Smooth muscle cell (in vitro differentiated cells): ENCODE results near the gene SPINK9. TPM values are rescaled to one million over a fixed set of nuclear protein-coding genes. Genes with fewer than 3 reads are reported as not detected.

Experiments used
- DNase-seq: peaks from one replicate; lab custom pipeline; 2025; ENCODE audit not compliant: unreplicated experiment; lab: John Stamatoyannopoulos, UW
- H2AFZ ChIP-seq: fragments of 200-600 bp; sonication (generic); 2 replicates; pipeline ENCODE4 v1.6.0; 2016; ENCODE audit warnings: antibody characterized with exemption, low read depth, mild to moderate bottlenecking
- H3F3A ChIP-seq: fragments of 200-600 bp; sonication (generic); 2 replicates; pipeline ENCODE4 v1.6.0; 2017; ENCODE audit warnings: antibody characterized with exemption, low read depth
- H3K27ac ChIP-seq: fragments of 200-600 bp; sonication (generic); 2 replicates; pipeline ENCODE4 v1.5.1; 2016; ENCODE audit warnings: low read depth, mild to moderate bottlenecking
- H3K27me3 ChIP-seq: fragments of 200-600 bp; sonication (generic); 2 replicates; pipeline ENCODE4 v1.6.1; 2016; ENCODE audit warnings: low read depth, mild to moderate bottlenecking
- H3K36me3 ChIP-seq: fragments of 200-600 bp; sonication (generic); 2 replicates; pipeline ENCODE4 v1.5.1; 2016; ENCODE audit warnings: low read depth
- H3K4me1 ChIP-seq: fragments of 200-600 bp; sonication (generic); 2 replicates; pipeline ENCODE4 v1.5.1; 2016; ENCODE audit warnings: low read depth
- H3K4me2 ChIP-seq: fragments of 200-600 bp; sonication (generic); 2 replicates; pipeline ENCODE4 v1.6.0; 2016; ENCODE audit warnings: mild to moderate bottlenecking
- H3K4me3 ChIP-seq: fragments of 200-600 bp; sonication (generic); 2 replicates; pipeline ENCODE4 v1.5.1; 2016; ENCODE audit warnings: mild to moderate bottlenecking
- H3K79me2 ChIP-seq: fragments of 200-600 bp; sonication (generic); 2 replicates; pipeline ENCODE4 v1.6.0; 2016; ENCODE audit warnings: low read depth, mild to moderate bottlenecking
- H3K9ac ChIP-seq: fragments of 200-600 bp; sonication (generic); 2 replicates; pipeline ENCODE4 v1.6.0; 2016; ENCODE audit warnings: low read depth
- H3K9me3 ChIP-seq: fragments of 200-600 bp; sonication (generic); replicated peaks from 2 replicates; pipeline ENCODE4 v1.5.1; 2016; ENCODE audit warnings: low read depth
- H4K20me1 ChIP-seq: fragments of 200-600 bp; sonication (generic); 2 replicates; pipeline ENCODE4 v1.6.0; 2016; ENCODE audit warnings: low read depth
- WGBS: methylation state at CpG from one replicate; pipeline ENCODE4 v1.1.7; 2016; ENCODE audit warnings: low lambda C conversion rate; 5-methylcytosine and 5-hydroxymethylcytosine counted together
- polyA plus RNA-seq: library from polyadenylated mRNA; unstranded; fragments of >200 nt; fragmentation: Nextera tagmentation; extraction: Ambion mirVana; gene quantifications from 2 replicates; pipeline ENCODE4 v1.2.1, GENCODE V29; 2016
- total RNA-seq: library from RNA; depleted of rRNA; stranded (reverse); fragments of >200 nt; gene quantifications from 2 replicates; pipeline ENCODE4 v1.2.3, GENCODE V29; 2014
- TF ChIP-seq, protein P1 (sequence below): fragments of 200-600 bp; sonication (generic); IDR thresholded peaks from 2 replicates; pipeline ENCODE4 v1.5.1; 2017; ENCODE audit warnings: borderline replicate concordance, mild to moderate bottlenecking, antibody characterized with exemption; ENCODE audit not compliant: insufficient read depth, poor library complexity, severe bottlenecking

Gene SPINK9
- total and polyA plus RNA-seq, 2 experiments from 2014 or later: 5.3 to 5.9 TPM

- Histone ChIP-seq H3K27me3 (no peaks in the 10 kb centered on the region), H3K4me3 (no peak overlapping the region), H2AFZ (no peak overlapping the region), H3K79me2 (no peaks in the 10 kb centered on the region), H3K4me2 (no peak overlapping the region), H3K27ac (no peak overlapping the region), H3F3A (no peaks in the 10 kb centered on the region), H3K9ac (no peak overlapping the region), H3K36me3 (no peaks in the 10 kb centered on the region), H3K4me1 (no peaks in the 10 kb centered on the region), H4K20me1 (no peaks in the 10 kb centered on the region), H3K9me3 (no peaks in the 10 kb centered on the region)
- DNase-seq: no peak
- WGBS: 84% methylated on average over 4 of the region's 4 CpGs
- TF ChIP-seq, protein P1, sequence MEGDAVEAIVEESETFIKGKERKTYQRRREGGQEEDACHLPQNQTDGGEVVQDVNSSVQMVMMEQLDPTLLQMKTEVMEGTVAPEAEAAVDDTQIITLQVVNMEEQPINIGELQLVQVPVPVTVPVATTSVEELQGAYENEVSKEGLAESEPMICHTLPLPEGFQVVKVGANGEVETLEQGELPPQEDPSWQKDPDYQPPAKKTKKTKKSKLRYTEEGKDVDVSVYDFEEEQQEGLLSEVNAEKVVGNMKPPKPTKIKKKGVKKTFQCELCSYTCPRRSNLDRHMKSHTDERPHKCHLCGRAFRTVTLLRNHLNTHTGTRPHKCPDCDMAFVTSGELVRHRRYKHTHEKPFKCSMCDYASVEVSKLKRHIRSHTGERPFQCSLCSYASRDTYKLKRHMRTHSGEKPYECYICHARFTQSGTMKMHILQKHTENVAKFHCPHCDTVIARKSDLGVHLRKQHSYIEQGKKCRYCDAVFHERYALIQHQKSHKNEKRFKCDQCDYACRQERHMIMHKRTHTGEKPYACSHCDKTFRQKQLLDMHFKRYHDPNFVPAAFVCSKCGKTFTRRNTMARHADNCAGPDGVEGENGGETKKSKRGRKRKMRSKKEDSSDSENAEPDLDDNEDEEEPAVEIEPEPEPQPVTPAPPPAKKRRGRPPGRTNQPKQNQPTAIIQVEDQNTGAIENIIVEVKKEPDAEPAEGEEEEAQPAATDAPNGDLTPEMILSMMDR: no peak
Observed at GRCh38 chr5:148333262-148333849, 2.0 kb upstream of the SPINK9 start.

DNA sequence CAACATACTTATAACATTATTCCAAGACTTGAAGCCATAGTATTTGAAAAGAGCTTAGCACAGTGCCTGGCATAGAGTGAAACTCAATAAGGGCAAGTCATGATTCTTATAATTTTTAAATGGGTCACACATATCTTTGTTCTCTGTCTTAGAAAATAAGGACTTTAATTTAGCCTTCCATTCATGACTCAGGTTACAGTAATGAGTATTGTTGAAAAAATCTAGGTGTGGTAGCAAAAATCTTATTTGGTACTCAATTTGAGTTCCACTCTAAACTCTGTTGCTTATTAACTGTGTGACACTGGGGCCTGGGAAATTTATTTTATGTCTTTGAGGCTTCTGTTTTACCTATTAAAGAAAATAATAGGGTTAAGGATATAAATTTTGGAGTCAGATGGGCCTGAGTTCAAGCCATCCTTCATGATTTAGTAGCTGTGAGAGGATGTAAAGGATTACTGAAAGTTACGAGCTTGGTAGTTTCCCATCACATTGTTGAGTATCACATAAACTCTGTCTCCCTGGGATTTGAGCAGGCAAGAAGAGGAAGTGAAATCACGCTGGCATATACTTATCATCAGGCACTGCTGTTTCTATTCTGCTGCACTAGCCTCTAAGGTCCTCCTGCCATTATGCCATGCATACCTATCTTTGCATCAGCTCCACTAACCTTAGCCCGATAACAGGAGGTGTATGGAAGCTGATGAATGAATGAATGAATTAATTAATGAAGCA lies 1.5 kb downstream of the SPINK9 start:
- Histone ChIP-seq H3K4me1 (no peaks in the 10 kb centered on the region), H3K4me3 (no peak overlapping the region), H3K9ac (no peak overlapping the region), H3F3A (no peaks in the 10 kb centered on the region), H3K79me2 (no peaks in the 10 kb centered on the region), H3K27me3 (no peaks in the 10 kb centered on the region), H2AFZ (no peak overlapping the region), H3K4me2 (no peak overlapping the region), H3K36me3 (no peaks in the 10 kb centered on the region), H3K27ac (peak overlapping the region; percentile 48), H3K9me3 (no peaks in the 10 kb centered on the region), H4K20me1 (no peaks in the 10 kb centered on the region)
- DNase-seq: no peak
- WGBS: 48% methylated on average over 3 of the region's 3 CpGs
- TF ChIP-seq, protein P1: no peak

GRCh38 chr5:148342371-148343045 lies 7.1 kb downstream of the SPINK9 start:
- no peaks in the 10 kb centered on the region for H4K20me1 ChIP-seq
- H3K4me2 ChIP-seq: no peak overlapping the region
- no peaks in the 10 kb centered on the region for H3F3A ChIP-seq
- DNase-seq: no peak
- H2AFZ ChIP-seq: no peak overlapping the region
- H3K27me3 ChIP-seq: no peaks in the 10 kb centered on the region
- no peaks in the 10 kb centered on the region for H3K4me1 ChIP-seq
- H3K36me3 ChIP-seq: no peaks in the 10 kb centered on the region
- H3K27ac ChIP-seq: peak overlapping the region; percentile 79
- H3K4me3 ChIP-seq: no peak overlapping the region
- H3K9me3 ChIP-seq: no peaks in the 10 kb centered on the region
- WGBS: 76% methylated on average over 2 of the region's 2 CpGs
- no peaks in the 10 kb centered on the region for H3K79me2 ChIP-seq
- TF ChIP-seq, protein P1: no peak
- no peak overlapping the region for H3K9ac ChIP-seq
